ENCODE results near the gene ENDOV.
A peak's percentile ranks its signal among the peaks of the same experiment; 100 is the strongest.

ENDOV gene

GRCh38 chr17:80474961-80475909 lies 60.3 kb downstream of the ENDOV start:
- H3K27me3 ChIP-seq (replicated peaks; ENCODE audit: control insufficient read depth, insufficient read depth, low read length), result peaks cover 5% of the 10 kb centered on the region; the same call in 1 of the 2 replicates
- no peak overlapping the region for H3K4me3 ChIP-seq (replicated peaks; ENCODE audit: low read depth, low read length)
- H3K36me3 ChIP-seq (ENCODE audit: control insufficient read depth, insufficient read depth, low read length), result no peaks in the 10 kb centered on the region
- no peak for DNase-seq (ENCODE audit: extremely low read depth, insufficient read length)
- no peak for TF ChIP-seq CTCF (IDR thresholded peaks at IDR 0.05; ENCODE audit: insufficient read depth, low read length, poor library complexity, severe bottlenecking)

GRCh38 chr17:80475910-80476876 lies 61.2 kb downstream of the ENDOV start, which contains the start of gene NPTX1:
Gene NPTX1 (minus strand): TSS chr17:80476607. CDS start chr17:80476446, 161 bp downstream.
- DNase-seq (ENCODE audit: extremely low read depth, insufficient read length), result no peak
- no peak for TF ChIP-seq CTCF (IDR thresholded peaks at IDR 0.05; ENCODE audit: insufficient read depth, low read length, poor library complexity, severe bottlenecking)
- Histone ChIP-seq H3K36me3 (ENCODE audit: control insufficient read depth, insufficient read depth, low read length) (no peaks in the 10 kb centered on the region), H3K27me3 (replicated peaks; ENCODE audit: control insufficient read depth, insufficient read depth, low read length) (peaks cover 5% of the 10 kb centered on the region; the same call in 1 of the 2 replicates), H3K4me3 (replicated peaks; ENCODE audit: low read depth, low read length) (no peak within 1 kb of the TSS)

GRCh38 chr17:80476877-80477646 lies 62.1 kb downstream of the ENDOV start:
- no peak overlapping the region for H3K4me3 ChIP-seq (replicated peaks; ENCODE audit: low read depth, low read length)
- DNase-seq (ENCODE audit: extremely low read depth, insufficient read length), result no peak

GRCh38 chr17:80477647-80478478 lies 62.9 kb downstream of the ENDOV start:
- H3K4me3 ChIP-seq (replicated peaks; ENCODE audit: low read depth, low read length), result no peak overlapping the region
- DNase-seq (ENCODE audit: extremely low read depth, insufficient read length), result no peak
- TF ChIP-seq CTCF (IDR thresholded peaks at IDR 0.05; ENCODE audit: insufficient read depth, low read length, poor library complexity, severe bottlenecking), result peak; percentile 41
- no peaks in the 10 kb centered on the region for H3K36me3 ChIP-seq (ENCODE audit: control insufficient read depth, insufficient read depth, low read length)
- H3K27me3 ChIP-seq (replicated peaks; ENCODE audit: control insufficient read depth, insufficient read depth, low read length), result peaks cover 6% of the 10 kb centered on the region

More at GRCh38 chr17:80476877-80477646, 62.1 kb downstream of the ENDOV start:
- H3K36me3 ChIP-seq (ENCODE audit: control insufficient read depth, insufficient read depth, low read length), result no peaks in the 10 kb centered on the region
- TF ChIP-seq CTCF (IDR thresholded peaks at IDR 0.05; ENCODE audit: insufficient read depth, low read length, poor library complexity, severe bottlenecking), result no peak
- peaks cover 6% of the 10 kb centered on the region for H3K27me3 ChIP-seq (replicated peaks; ENCODE audit: control insufficient read depth, insufficient read depth, low read length)

All from GM06990 (cell line).